OCI-LY1 (cell line): ENCODE data around the gene RGPD4.
A peak's percentile ranks its signal among the peaks of the same experiment; 100 is the strongest.

Experiments used
- H2AFZ ChIP-seq: fragments of 200-600 bp; sonication (generic), shearing (Covaris generic); 2 replicates; pipeline ENCODE4 v1.6.0; 2014; ENCODE audit warnings: antibody characterized with exemption, mild to moderate bottlenecking, low read length
- H3F3A ChIP-seq: fragments of 200-600 bp; sonication (generic), shearing (Covaris generic); 2 replicates; pipeline ENCODE4 v1.6.0; 2014; ENCODE audit warnings: mild to moderate bottlenecking, antibody characterized with exemption, low read length, moderate library complexity; ENCODE audit not compliant: insufficient read depth
- H3K27ac ChIP-seq: fragments of 200-600 bp; sonication (generic); 2 replicates; pipeline ENCODE4 v1.5.1; 2014; ENCODE audit warnings: low read length, mixed run types, mild to moderate bottlenecking, low read depth; ENCODE audit not compliant: poor library complexity, severe bottlenecking
- H3K27me3 ChIP-seq: fragments of 200-600 bp; sonication (generic); 2 replicates; pipeline ENCODE4 v1.6.0; 2014; ENCODE audit warnings: antibody characterized with exemption, mild to moderate bottlenecking, low read length, moderate library complexity; ENCODE audit not compliant: insufficient read depth
- H3K36me3 ChIP-seq: fragments of 200-600 bp; sonication (generic); 2 replicates; pipeline ENCODE4 v1.6.1; 2014; ENCODE audit warnings: mild to moderate bottlenecking, antibody characterized with exemption, low read length, moderate library complexity, mixed read lengths; ENCODE audit not compliant: insufficient read depth
- H3K4me1 ChIP-seq: fragments of 200-600 bp; sonication (generic); 2 replicates; pipeline ENCODE4 v1.5.1; 2014; ENCODE audit warnings: mild to moderate bottlenecking, low read length, moderate library complexity; ENCODE audit not compliant: insufficient read depth, severe bottlenecking
- H3K4me2 ChIP-seq: fragments of 200-600 bp; sonication (generic), shearing (Covaris generic); 2 replicates; pipeline ENCODE4 v1.6.1; 2014; ENCODE audit warnings: low read length
- H3K4me3 ChIP-seq: fragments of 200-600 bp; sonication (generic); 2 replicates; pipeline ENCODE4 v1.5.1; 2014; ENCODE audit warnings: low read length, low read depth, mild to moderate bottlenecking, mixed read lengths; ENCODE audit not compliant: poor library complexity, severe bottlenecking
- H3K79me2 ChIP-seq: fragments of 200-600 bp; shearing (Covaris generic); 2 replicates; pipeline ENCODE4 v1.6.1; 2016; ENCODE audit warnings: mixed run types, low read length, mixed read lengths; ENCODE audit not compliant: insufficient read depth
- H3K9ac ChIP-seq: fragments of 200-600 bp; sonication (generic), shearing (Covaris generic); 2 replicates; pipeline ENCODE4 v1.6.1; 2014; ENCODE audit warnings: mild to moderate bottlenecking, low read length, mixed read lengths
- H3K9me2 ChIP-seq: fragments of 200-600 bp; sonication (generic), shearing (Covaris generic); 2 replicates; pipeline ENCODE4 v1.6.1; 2014; ENCODE audit warnings: low read depth, mild to moderate bottlenecking, low read length, mixed read lengths
- H3K9me3 ChIP-seq: fragments of 200-600 bp; shearing (Covaris generic); 2 replicates; pipeline ENCODE4 v1.6.1; 2014; ENCODE audit warnings: low read length, mixed read lengths
- H4K20me1 ChIP-seq: fragments of 200-600 bp; sonication (generic), shearing (Covaris generic); 2 replicates; pipeline ENCODE4 v1.6.0; 2016; ENCODE audit warnings: mild to moderate bottlenecking, low read length; ENCODE audit not compliant: insufficient read depth
- EZH2 ChIP-seq: fragments of 200-600 bp; sonication (generic), shearing (Covaris generic); IDR thresholded peaks from 2 replicates; pipeline ENCODE4 v1.8.0; 2017; ENCODE audit warnings: borderline replicate concordance, mixed run types, mild to moderate bottlenecking, antibody characterized with exemption, low read length, moderate library complexity, mixed read lengths
- TF ChIP-seq, protein P1 (sequence below): fragments of 200-600 bp; sonication (generic), shearing (Covaris generic); IDR thresholded peaks from 2 replicates; pipeline ENCODE4 v1.5.1; 2017; ENCODE audit warnings: mild to moderate bottlenecking, antibody characterized with exemption, low read length, moderate library complexity, mixed read lengths

The RGPD4 gene

GRCh38 chr2:107932979-107933378 lies 106.3 kb downstream of the RGPD4 start:
- Histone ChIP-seq H4K20me1 (no peaks in the 10 kb centered on the region), H3K27me3 (0 out of 2 replicates have a peak, but pooled peaks cover 5% of the 10 kb centered on the region), H3K27ac (no peak overlapping the region), H3K9me3 (no peaks in the 10 kb centered on the region), H3K79me2 (no peaks in the 10 kb centered on the region), H3K9ac (no peak overlapping the region), H2AFZ (no peak overlapping the region), H3K36me3 (no peaks in the 10 kb centered on the region), H3K4me1 (no peaks in the 10 kb centered on the region), H3K9me2 (no peaks in the 10 kb centered on the region), H3K4me2 (no peak overlapping the region), H3K4me3 (no peak overlapping the region), H3F3A (no peaks in the 10 kb centered on the region)
- TF ChIP-seq, protein P1, sequence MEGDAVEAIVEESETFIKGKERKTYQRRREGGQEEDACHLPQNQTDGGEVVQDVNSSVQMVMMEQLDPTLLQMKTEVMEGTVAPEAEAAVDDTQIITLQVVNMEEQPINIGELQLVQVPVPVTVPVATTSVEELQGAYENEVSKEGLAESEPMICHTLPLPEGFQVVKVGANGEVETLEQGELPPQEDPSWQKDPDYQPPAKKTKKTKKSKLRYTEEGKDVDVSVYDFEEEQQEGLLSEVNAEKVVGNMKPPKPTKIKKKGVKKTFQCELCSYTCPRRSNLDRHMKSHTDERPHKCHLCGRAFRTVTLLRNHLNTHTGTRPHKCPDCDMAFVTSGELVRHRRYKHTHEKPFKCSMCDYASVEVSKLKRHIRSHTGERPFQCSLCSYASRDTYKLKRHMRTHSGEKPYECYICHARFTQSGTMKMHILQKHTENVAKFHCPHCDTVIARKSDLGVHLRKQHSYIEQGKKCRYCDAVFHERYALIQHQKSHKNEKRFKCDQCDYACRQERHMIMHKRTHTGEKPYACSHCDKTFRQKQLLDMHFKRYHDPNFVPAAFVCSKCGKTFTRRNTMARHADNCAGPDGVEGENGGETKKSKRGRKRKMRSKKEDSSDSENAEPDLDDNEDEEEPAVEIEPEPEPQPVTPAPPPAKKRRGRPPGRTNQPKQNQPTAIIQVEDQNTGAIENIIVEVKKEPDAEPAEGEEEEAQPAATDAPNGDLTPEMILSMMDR = peak; percentile 41
- TF ChIP-seq EZH2 = no peak

GRCh38 chr2:107936433-107937359 lies 110.0 kb downstream of the RGPD4 start:
- Histone ChIP-seq H3F3A (no peaks in the 10 kb centered on the region), H3K9ac (no peak overlapping the region), H3K9me3 (no peaks in the 10 kb centered on the region), H2AFZ (no peak overlapping the region), H3K4me1 (no peaks in the 10 kb centered on the region), H4K20me1 (no peaks in the 10 kb centered on the region), H3K27me3 (0 out of 2 replicates have a peak, but pooled peaks cover 5% of the 10 kb centered on the region), H3K4me2 (no peak overlapping the region), H3K27ac (no peak overlapping the region), H3K4me3 (no peak overlapping the region), H3K9me2 (no peaks in the 10 kb centered on the region), H3K36me3 (no peaks in the 10 kb centered on the region), H3K79me2 (no peaks in the 10 kb centered on the region)
- TF ChIP-seq EZH2 = no peak
- TF ChIP-seq, protein P1 = peak; percentile 62
